T-cell (primary cell): ENCODE data around the gene GSTM1. TPM values are rescaled to one million over a fixed set of nuclear protein-coding genes. Genes with fewer than 3 reads are reported as not detected.

ENCODE experiments used
- ATAC-seq, 4 experiments: fragments of 200-7000 bp in 3 of 4; fragments of 150-1000 bp in 1 of 4; cut with Tn5 transposase; replicated peaks in 1 of 4; 1 replicate in 3 of 4; 2 replicates in 1 of 4; pipeline ENCODE4 v1.10.0; 2021; ENCODE audit warnings: moderate library complexity in 3 of 4, mild to moderate bottlenecking in 2 of 4, moderate number of reproducible peaks in 1 of 4
- CTCF ChIA-PET, 2 donors: fragments of 300-600 bp; sonication (Branson Sonifier 250); formaldehyde crosslinking; loops; one replicate each; lab custom pipeline; 2022; ENCODE audit warnings: antibody characterized with exemption in 2 of 2; lab: Charles Lee
- POLR2A ChIA-PET, 2 donors: fragments of 300-600 bp; sonication (Branson Sonifier 250); formaldehyde crosslinking; loops; one replicate each; lab custom pipeline; 2022; ENCODE audit warnings: antibody characterized with exemption in 2 of 2; lab: Charles Lee
- DNase-seq, 35 experiments: peaks; one replicate each; pipeline versions ENCODE4 v3.0.0 to v3.0.0-alpha.2; 2013 to 2023
- H3K27ac ChIP-seq: one replicate; pipeline ENCODE4 v1.5.1; 2013; ENCODE audit warnings: low read length
- H3K27me3 ChIP-seq, 2 experiments: replicated peaks in 1 of 2; 1 replicate in 1 of 2; 2 replicates in 1 of 2; pipeline versions ENCODE4 v1.6.1 to v1.7.0; 2013; ENCODE audit warnings: low read length in 1 of 2, mixed read lengths in 1 of 2; ENCODE audit not compliant: control insufficient read depth in 2 of 2, insufficient read depth in 2 of 2; ENCODE audit errors: extremely low read depth in 1 of 2
- H3K36me3 ChIP-seq, 2 donors: 1 replicate in 1 of 2; 2 replicates in 1 of 2; pipeline versions ENCODE4 v1.6.1 to v1.7.0; 2013; ENCODE audit warnings: low read length in 1 of 2; ENCODE audit not compliant: control insufficient read depth in 2 of 2, insufficient read depth in 1 of 2; ENCODE audit errors: extremely low read depth in 1 of 2
- H3K4me1 ChIP-seq, 2 experiments: 1 replicate in 1 of 2; 2 replicates in 1 of 2; pipeline versions ENCODE4 v1.6.1 to v1.7.0; 2013; ENCODE audit warnings: low read length in 2 of 2, mixed read lengths in 1 of 2; ENCODE audit not compliant: insufficient read depth in 2 of 2, control insufficient read depth in 1 of 2; ENCODE audit errors: extremely low read depth in 1 of 2
- H3K4me3 ChIP-seq, 2 donors: 1 replicate in 1 of 2; 2 replicates in 1 of 2; pipeline versions ENCODE4 v1.5.1 to v1.7.0; 2013; ENCODE audit warnings: mild to moderate bottlenecking in 2 of 2, low read length in 1 of 2, moderate library complexity in 1 of 2; ENCODE audit not compliant: control insufficient read depth in 1 of 2; ENCODE audit errors: extremely low read depth in 1 of 2
- H3K9me3 ChIP-seq: 2 replicates; pipeline ENCODE4 v1.7.0; 2013
- H3K27ac Mint-ChIP-seq, 2 donors: one replicate each; pipeline ENCODE4 v1.8.0; 2020 to 2021; ENCODE audit warnings: mild to moderate bottlenecking in 2 of 2, mixed read lengths in 2 of 2
- H3K27me3 Mint-ChIP-seq, 2 donors: one replicate each; pipeline ENCODE4 v1.8.0; 2021 to 2022; ENCODE audit warnings: mixed read lengths in 2 of 2
- H3K36me3 Mint-ChIP-seq: one replicate; pipeline ENCODE4 v1.8.0; 2021; ENCODE audit warnings: mixed read lengths
- H3K4me1 Mint-ChIP-seq, 3 donors: one replicate each; pipeline ENCODE4 v1.8.0; 2020 to 2022; ENCODE audit warnings: mixed read lengths in 3 of 3, mild to moderate bottlenecking in 1 of 3
- H3K4me3 Mint-ChIP-seq, 3 donors: one replicate each; pipeline ENCODE4 v1.8.0; 2020 to 2022; ENCODE audit warnings: mild to moderate bottlenecking in 3 of 3, mixed read lengths in 3 of 3, moderate library complexity in 3 of 3
- H3K9me3 Mint-ChIP-seq, 3 donors: one replicate each; pipeline ENCODE4 v1.8.0; 2020 to 2022; ENCODE audit warnings: mixed read lengths in 3 of 3
- WGBS: methylation state at CpG from one replicate; pipeline ENCODE4 v1.1.5; 2013; ENCODE audit warnings: missing lambda C conversion rate; ENCODE audit not compliant: insufficient coverage; 5-methylcytosine and 5-hydroxymethylcytosine counted together
- total RNA-seq, 35 experiments: library from RNA in 6 of 35; stranded (reverse) in 6 of 35; fragments of 120-200 nt in 1 of 35; gene quantifications; one replicate each; pipeline versions ENCODE4 v1.2.1 to v1.2.4 and lab custom pipeline; 2013 to 2026

GSTM1 gene
- total RNA-seq, 5 donors from 2014 or later (not counting 1 experiment from before 2014, with no cell fraction given): 0.44 to 50.3 (median 30.7) TPM

GRCh38 chr1:109717729-109718128 lies 30.1 kb downstream of the GSTM1 start:
- H3K4me3 ChIP-seq: no peak overlapping the region
- no peaks in the 10 kb centered on the region for H3K9me3 ChIP-seq
- peaks cover 0 to 18% of the 10 kb centered on the region in 2 experiments for H3K27me3 ChIP-seq
- ChIA-PET POLR2A (no interaction called here), CTCF (no interaction called here)
- H3K27ac Mint-ChIP-seq: no peak overlapping the region
- no peaks in the 10 kb centered on the region for H3K4me1 Mint-ChIP-seq
- no peak overlapping the region for H3K4me3 Mint-ChIP-seq
- no peaks in the 10 kb centered on the region for H3K36me3 ChIP-seq
- DNase-seq (no peak), ATAC-seq (no peak)
- H3K27ac ChIP-seq: no peak overlapping the region
- H3K9me3 Mint-ChIP-seq: no peaks in the 10 kb centered on the region
- no peaks in the 10 kb centered on the region for H3K36me3 Mint-ChIP-seq
- 90% methylated on average over 2 of the region's 5 CpGs for WGBS
- H3K4me1 ChIP-seq: no peaks in the 10 kb centered on the region
- peaks cover 17% of the 10 kb centered on the region in 2 donors for H3K27me3 Mint-ChIP-seq

GRCh38 chr1:109718495-109718894 lies 30.9 kb downstream of the GSTM1 start:
- Mint-ChIP-seq H3K36me3 (no peaks in the 10 kb centered on the region), H3K4me1 (no peaks in the 10 kb centered on the region), H3K9me3 (no peaks in the 10 kb centered on the region), H3K4me3 (no peak overlapping the region), H3K27me3 (peaks cover 14% of the 10 kb centered on the region in 2 donors), H3K27ac (no peak overlapping the region)
- DNase-seq: no peak
- ChIA-PET CTCF (no interaction called here), POLR2A (no interaction called here)
- WGBS: 84% methylated on average over 2 of the region's 2 CpGs
- Histone ChIP-seq H3K9me3 (no peaks in the 10 kb centered on the region), H3K36me3 (no peaks in the 10 kb centered on the region), H3K27ac (no peak overlapping the region), H3K4me3 (no peak overlapping the region), H3K27me3 (peaks cover 0 to 16% of the 10 kb centered on the region in 2 experiments), H3K4me1 (no peaks in the 10 kb centered on the region)
- no peak for ATAC-seq

GRCh38 chr1:109719337-109719837 lies 31.8 kb downstream of the GSTM1 start:
- Mint-ChIP-seq H3K27me3 (peaks cover 7 to 8% of the 10 kb centered on the region in 2 donors), H3K4me1 (no peaks in the 10 kb centered on the region), H3K4me3 (no peak overlapping the region), H3K27ac (no peak overlapping the region), H3K9me3 (no peaks in the 10 kb centered on the region), H3K36me3 (no peaks in the 10 kb centered on the region)
- peaks cover 0 to 12% of the 10 kb centered on the region in 2 experiments for H3K27me3 ChIP-seq
- no peak overlapping the region for H3K27ac ChIP-seq
- no peak for ATAC-seq
- ChIA-PET CTCF (no interaction called here), POLR2A (no interaction called here)
- no peak for DNase-seq
- no peak overlapping the region for H3K4me3 ChIP-seq
- no peaks in the 10 kb centered on the region for H3K4me1 ChIP-seq
- H3K9me3 ChIP-seq: no peaks in the 10 kb centered on the region
- H3K36me3 ChIP-seq: no peaks in the 10 kb centered on the region
- WGBS: no CpG with 5 or more reads among the region's 5 CpGs

GRCh38 chr1:109721042-109721441 lies 33.4 kb downstream of the GSTM1 start:
- Histone ChIP-seq H3K36me3 (no peaks in the 10 kb centered on the region), H3K27me3 (peaks cover 0 to 9% of the 10 kb centered on the region in 2 experiments), H3K4me3 (no peak overlapping the region), H3K9me3 (no peaks in the 10 kb centered on the region), H3K27ac (no peak overlapping the region), H3K4me1 (no peaks in the 10 kb centered on the region)
- CTCF ChIA-PET: no interaction called here
- DNase-seq: no peak
- no peak overlapping the region for H3K4me3 Mint-ChIP-seq
- no peaks in the 10 kb centered on the region for H3K36me3 Mint-ChIP-seq
- H3K27ac Mint-ChIP-seq: no peak overlapping the region
- POLR2A ChIA-PET: no interaction called here
- ATAC-seq: no peak
- H3K27me3 Mint-ChIP-seq: peaks cover 4 to 7% of the 10 kb centered on the region in 2 donors
- no peaks in the 10 kb centered on the region for H3K9me3 Mint-ChIP-seq
- no peaks in the 10 kb centered on the region for H3K4me1 Mint-ChIP-seq
- 80% methylated on average over 1 of the region's 5 CpGs for WGBS

GRCh38 chr1:109721971-109722370 lies 34.4 kb downstream of the GSTM1 start:
- Mint-ChIP-seq H3K27ac (no peak overlapping the region), H3K27me3 (peaks cover 4 to 7% of the 10 kb centered on the region in 2 donors), H3K4me1 (no peaks in the 10 kb centered on the region), H3K9me3 (no peaks in the 10 kb centered on the region), H3K4me3 (no peak overlapping the region), H3K36me3 (no peaks in the 10 kb centered on the region)
- H3K4me1 ChIP-seq: no peaks in the 10 kb centered on the region
- POLR2A ChIA-PET: no interaction called here
- peaks cover 0 to 3% of the 10 kb centered on the region in 2 experiments for H3K27me3 ChIP-seq
- ATAC-seq (no peak), DNase-seq (no peak)
- CTCF ChIA-PET: interaction anchor here (0.5 to 0.7 kb wide), 2 partner anchors 54 to 80 kb away, joined by 3 to 4 read pairs; no protein-coding TSS in a partner anchor
- WGBS: no CpG with 5 or more reads among the region's 1 CpG
- no peak overlapping the region for H3K4me3 ChIP-seq
- H3K27ac ChIP-seq: no peak overlapping the region
- no peaks in the 10 kb centered on the region for H3K9me3 ChIP-seq
- H3K36me3 ChIP-seq: no peaks in the 10 kb centered on the region

- H3K27ac ChIP-seq: no peak overlapping the region
- ATAC-seq: no peak
- no peaks in the 10 kb centered on the region for H3K4me1 ChIP-seq
- H3K9me3 ChIP-seq: no peaks in the 10 kb centered on the region
- H3K36me3 ChIP-seq: no peaks in the 10 kb centered on the region
- ChIA-PET POLR2A (no interaction called here), CTCF (interaction anchor here in 1 of 2 donors (0.7 kb wide), 1 partner anchor 78 kb away, joined by 3 read pairs; no protein-coding TSS in a partner anchor)
- H3K4me3 ChIP-seq: no peak overlapping the region
- Mint-ChIP-seq H3K27ac (no peak overlapping the region), H3K36me3 (no peaks in the 10 kb centered on the region), H3K27me3 (peaks cover 4 to 6% of the 10 kb centered on the region in 2 donors), H3K4me1 (no peaks in the 10 kb centered on the region), H3K9me3 (no peaks in the 10 kb centered on the region), H3K4me3 (no peak overlapping the region)
- DNase-seq: no peak
- H3K27me3 ChIP-seq: no peaks in the 10 kb centered on the region
- WGBS: 96% methylated on average over 4 of the region's 7 CpGs
Measured at GRCh38 chr1:109722908-109723691, 35.5 kb downstream of the GSTM1 start.
